H9 (cell line): ENCODE data around the gene WDR70. TPM values are rescaled to one million over a fixed set of nuclear protein-coding genes. Genes with fewer than 3 reads are reported as not detected.

Source experiments
- DNase-seq: peaks from one replicate; pipeline ENCODE4 v3.0.0-alpha.2; 2017
- H2AFZ ChIP-seq: one replicate; pipeline ENCODE4 v1.6.1; 2013; ENCODE audit warnings: mild to moderate bottlenecking, low read length, control low read depth, moderate library complexity
- H2AK5ac ChIP-seq: 2 replicates; pipeline ENCODE4 v1.6.1; 2013; ENCODE audit warnings: low read length, control low read depth, mixed read lengths; ENCODE audit not compliant: insufficient read length
- H2BK120ac ChIP-seq: one replicate; pipeline ENCODE4 v1.6.1; 2013; ENCODE audit warnings: low read depth, mild to moderate bottlenecking, low read length, control low read depth, inconsistent platforms; ENCODE audit not compliant: poor library complexity, severe bottlenecking
- H2BK12ac ChIP-seq: 2 replicates; pipeline ENCODE4 v1.6.1; 2013; ENCODE audit warnings: low read length, control low read depth, mixed read lengths, low read depth; ENCODE audit not compliant: insufficient read length
- H2BK15ac ChIP-seq: 2 replicates; pipeline ENCODE4 v1.6.1; 2013; ENCODE audit warnings: low read depth, low read length, control low read depth
- H2BK20ac ChIP-seq: one replicate; pipeline ENCODE4 v1.6.1; 2013; ENCODE audit warnings: low read depth, mild to moderate bottlenecking, low read length, control low read depth, inconsistent platforms; ENCODE audit not compliant: poor library complexity, severe bottlenecking
- H2BK5ac ChIP-seq: 2 replicates; pipeline ENCODE4 v1.6.1; 2013; ENCODE audit warnings: low read length, control low read depth, mixed read lengths; ENCODE audit not compliant: insufficient read length
- H3K14ac ChIP-seq: 2 replicates; pipeline ENCODE4 v1.6.1; 2013; ENCODE audit warnings: low read length, control low read depth; ENCODE audit not compliant: insufficient read depth
- H3K18ac ChIP-seq: 2 replicates; pipeline ENCODE4 v1.6.1; 2013; ENCODE audit warnings: low read depth, mild to moderate bottlenecking, mixed read lengths, low read length, control low read depth; ENCODE audit not compliant: insufficient read length
- H3K23ac ChIP-seq: 2 replicates; pipeline ENCODE4 v1.6.1; 2013; ENCODE audit warnings: low read length, control low read depth, mixed read lengths, low read depth; ENCODE audit not compliant: insufficient read length
- H3K23me2 ChIP-seq: 2 replicates; pipeline ENCODE4 v1.6.1; 2013; ENCODE audit warnings: low read depth, mild to moderate bottlenecking, mixed read lengths, low read length, control low read depth; ENCODE audit not compliant: insufficient read length, poor library complexity, severe bottlenecking
- H3K27ac ChIP-seq: 2 replicates; pipeline ENCODE4 v1.5.1; 2013; ENCODE audit warnings: low read length, control low read depth, mixed read lengths, low read depth; ENCODE audit not compliant: insufficient read length
- H3K27me3 ChIP-seq: 2 replicates; pipeline ENCODE4 v1.6.1; 2013; ENCODE audit warnings: low read length, control low read depth, inconsistent platforms; ENCODE audit not compliant: insufficient read depth
- H3K4ac ChIP-seq: 2 replicates; pipeline ENCODE4 v1.6.1; 2013; ENCODE audit warnings: low read depth, mild to moderate bottlenecking, control low read depth, inconsistent platforms, low read length, moderate library complexity
- H3K4me1 ChIP-seq: 2 replicates; pipeline ENCODE4 v1.6.1; 2013; ENCODE audit warnings: low read length, control low read depth, inconsistent platforms; ENCODE audit not compliant: insufficient read depth
- H3K4me2 ChIP-seq: 2 replicates; pipeline ENCODE4 v1.6.1; 2013; ENCODE audit warnings: low read length, control low read depth, mixed read lengths; ENCODE audit not compliant: insufficient read length, insufficient read depth
- H3K56ac ChIP-seq: 2 replicates; pipeline ENCODE4 v1.6.1; 2013; ENCODE audit warnings: low read depth, mild to moderate bottlenecking, mixed read lengths, low read length, control low read depth; ENCODE audit not compliant: insufficient read length
- H3K79me1 ChIP-seq: 2 replicates; pipeline ENCODE4 v1.6.1; 2013; ENCODE audit warnings: low read depth, mild to moderate bottlenecking, moderate library complexity, low read length, control low read depth, inconsistent platforms; ENCODE audit not compliant: insufficient read depth, poor library complexity, severe bottlenecking
- H3K79me2 ChIP-seq: 2 replicates; pipeline ENCODE4 v1.6.1; 2013; ENCODE audit warnings: low read length, control low read depth, inconsistent platforms; ENCODE audit not compliant: insufficient read depth
- H3K9ac ChIP-seq: 2 replicates; pipeline ENCODE4 v1.6.1; 2013; ENCODE audit warnings: low read length, control low read depth, mixed read lengths; ENCODE audit not compliant: insufficient read length; ENCODE audit errors: extremely low read depth
- H3K9me3 ChIP-seq: one replicate; pipeline ENCODE4 v1.6.1; 2013; ENCODE audit warnings: low read depth, low read length, inconsistent platforms; ENCODE audit not compliant: control insufficient read depth
- H3T11ph ChIP-seq: one replicate; pipeline ENCODE4 v1.6.1; 2013; ENCODE audit warnings: mild to moderate bottlenecking, low read length, control low read depth, inconsistent platforms
- H4K20me1 ChIP-seq: one replicate; pipeline ENCODE4 v1.6.1; 2013; ENCODE audit not compliant: control insufficient read depth, insufficient read length, insufficient read depth
- H4K5ac ChIP-seq: 2 replicates; pipeline ENCODE4 v1.6.1; 2013; ENCODE audit warnings: low read depth, mild to moderate bottlenecking, mixed read lengths, low read length, control low read depth; ENCODE audit not compliant: insufficient read length
- H4K8ac ChIP-seq: replicated peaks from 2 replicates; pipeline ENCODE4 v1.6.1; 2013; ENCODE audit warnings: low read length, control low read depth, mixed read lengths, low read depth; ENCODE audit not compliant: insufficient read length
- H4K91ac ChIP-seq: 2 replicates; pipeline ENCODE4 v1.6.1; 2013; ENCODE audit warnings: low read depth, mild to moderate bottlenecking, moderate library complexity, mixed read lengths, low read length, control low read depth; ENCODE audit not compliant: insufficient read length
- H3K27ac Mint-ChIP-seq, 3 experiments: 2 replicates in 2 of 3; 3 replicates in 1 of 3; pipeline ENCODE4 v1.8.0; 2020 to 2021; ENCODE audit warnings: mixed read lengths in 3 of 3, mild to moderate bottlenecking in 1 of 3, moderate library complexity in 1 of 3
- H3K27me3 Mint-ChIP-seq: 2 replicates; pipeline ENCODE4 v1.8.0; 2021; ENCODE audit warnings: low read depth, mild to moderate bottlenecking, moderate library complexity, mixed read lengths
- H3K36me3 Mint-ChIP-seq, 3 experiments: 2 replicates in 2 of 3; 3 replicates in 1 of 3; pipeline ENCODE4 v1.8.0; 2020 to 2021; ENCODE audit warnings: low read depth in 3 of 3, mixed read lengths in 3 of 3; ENCODE audit not compliant: insufficient read depth in 1 of 3
- H3K4me1 Mint-ChIP-seq, 2 experiments: 2 replicates each; pipeline ENCODE4 v1.8.0; 2020; ENCODE audit warnings: mixed read lengths in 2 of 2
- H3K4me3 Mint-ChIP-seq, 2 experiments: 2 replicates in 1 of 2; 3 replicates in 1 of 2; pipeline ENCODE4 v1.8.0; 2020 to 2021; ENCODE audit warnings: mild to moderate bottlenecking in 2 of 2, mixed read lengths in 2 of 2, moderate library complexity in 1 of 2
- H3K9me3 Mint-ChIP-seq, 2 experiments: 2 replicates in 1 of 2; 3 replicates in 1 of 2; pipeline ENCODE4 v1.8.0; 2020; ENCODE audit warnings: mild to moderate bottlenecking in 2 of 2, mixed read lengths in 2 of 2, moderate library complexity in 1 of 2
- total RNA-seq: library from RNA; stranded (reverse); gene quantifications from 2 replicates; pipeline ENCODE4 v1.2.1, GENCODE V29; 2021
- TF ChIP-seq, protein P1 (sequence below): fragments of 200-600 bp; sonication (generic); conservative IDR thresholded peaks from 3 replicates; pipeline ENCODE4 v1.8.0; 2021; ENCODE audit warnings: antibody characterized with exemption, mild to moderate bottlenecking

WDR70 gene
- total RNA-seq, 1 experiment from 2014 or later, result 38.1 TPM

DNA sequence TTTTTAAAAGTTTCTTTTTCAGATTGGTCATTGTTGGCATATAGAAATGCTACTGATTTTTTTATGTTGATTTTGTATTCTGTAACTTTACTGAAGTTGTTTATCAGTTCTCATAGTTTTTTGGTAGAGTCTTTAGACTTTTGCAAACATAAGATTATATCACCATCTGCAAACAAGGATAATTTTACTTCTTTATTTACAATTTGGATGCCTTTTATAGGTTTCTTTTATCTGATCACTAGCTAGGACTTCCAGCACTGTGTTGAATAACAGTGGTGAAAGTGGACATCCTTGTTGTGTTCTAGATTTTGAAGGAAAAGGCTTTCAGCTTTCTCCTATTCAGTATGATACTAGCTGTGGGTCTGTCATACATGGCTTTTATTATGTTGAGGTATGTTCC is 170.3 kb downstream of the WDR70 start:
- Histone ChIP-seq H3K4ac (no peak overlapping the region), H3K23me2 (no peaks in the 10 kb centered on the region), H4K20me1 (no peaks in the 10 kb centered on the region), H2BK120ac (no peak overlapping the region), H3T11ph (no peak overlapping the region), H3K79me2 (no peaks in the 10 kb centered on the region), H3K9me3 (no peaks in the 10 kb centered on the region), H2AFZ (no peak overlapping the region), H4K91ac (no peak overlapping the region), H3K4me1 (no peaks in the 10 kb centered on the region; the same call in 1 of the 2 replicates), H2BK12ac (no peak overlapping the region), H2AK5ac (no peak overlapping the region), H3K18ac (no peak overlapping the region), H3K14ac (no peak overlapping the region), H4K8ac (no peak overlapping the region), H3K9ac (no peak overlapping the region), H3K79me1 (no peaks in the 10 kb centered on the region), H4K5ac (no peak overlapping the region), H3K56ac (no peak overlapping the region), H3K4me2 (no peak overlapping the region), H3K27ac (no peak overlapping the region), H2BK20ac (no peak overlapping the region), H3K27me3 (no peaks in the 10 kb centered on the region), H2BK15ac (no peak overlapping the region), H3K23ac (no peak overlapping the region), H2BK5ac (no peak overlapping the region)
- Mint-ChIP-seq H3K36me3 (no peaks in the 10 kb centered on the region), H3K4me3 (no peak overlapping the region), H3K27ac (no peak overlapping the region), H3K4me1 (peaks cover 0 to 12% of the 10 kb centered on the region in 2 experiments; a peak in 2 of 4 replicates), H3K9me3 (no peaks in the 10 kb centered on the region), H3K27me3 (no peaks in the 10 kb centered on the region)
- no peak for DNase-seq
- TF ChIP-seq, protein P1, sequence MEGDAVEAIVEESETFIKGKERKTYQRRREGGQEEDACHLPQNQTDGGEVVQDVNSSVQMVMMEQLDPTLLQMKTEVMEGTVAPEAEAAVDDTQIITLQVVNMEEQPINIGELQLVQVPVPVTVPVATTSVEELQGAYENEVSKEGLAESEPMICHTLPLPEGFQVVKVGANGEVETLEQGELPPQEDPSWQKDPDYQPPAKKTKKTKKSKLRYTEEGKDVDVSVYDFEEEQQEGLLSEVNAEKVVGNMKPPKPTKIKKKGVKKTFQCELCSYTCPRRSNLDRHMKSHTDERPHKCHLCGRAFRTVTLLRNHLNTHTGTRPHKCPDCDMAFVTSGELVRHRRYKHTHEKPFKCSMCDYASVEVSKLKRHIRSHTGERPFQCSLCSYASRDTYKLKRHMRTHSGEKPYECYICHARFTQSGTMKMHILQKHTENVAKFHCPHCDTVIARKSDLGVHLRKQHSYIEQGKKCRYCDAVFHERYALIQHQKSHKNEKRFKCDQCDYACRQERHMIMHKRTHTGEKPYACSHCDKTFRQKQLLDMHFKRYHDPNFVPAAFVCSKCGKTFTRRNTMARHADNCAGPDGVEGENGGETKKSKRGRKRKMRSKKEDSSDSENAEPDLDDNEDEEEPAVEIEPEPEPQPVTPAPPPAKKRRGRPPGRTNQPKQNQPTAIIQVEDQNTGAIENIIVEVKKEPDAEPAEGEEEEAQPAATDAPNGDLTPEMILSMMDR, result no peak
